ENCODE data around the gene MED9.

- TF ChIP-seq RFX5 (IDR thresholded peaks at IDR 0.05; ENCODE audit: low read depth, low read length) (no peak), POLR2A (IDR thresholded peaks at IDR 0.05; ENCODE audit: low read depth, low read length) (no peak)
- TF ChIP-seq, protein P1, sequence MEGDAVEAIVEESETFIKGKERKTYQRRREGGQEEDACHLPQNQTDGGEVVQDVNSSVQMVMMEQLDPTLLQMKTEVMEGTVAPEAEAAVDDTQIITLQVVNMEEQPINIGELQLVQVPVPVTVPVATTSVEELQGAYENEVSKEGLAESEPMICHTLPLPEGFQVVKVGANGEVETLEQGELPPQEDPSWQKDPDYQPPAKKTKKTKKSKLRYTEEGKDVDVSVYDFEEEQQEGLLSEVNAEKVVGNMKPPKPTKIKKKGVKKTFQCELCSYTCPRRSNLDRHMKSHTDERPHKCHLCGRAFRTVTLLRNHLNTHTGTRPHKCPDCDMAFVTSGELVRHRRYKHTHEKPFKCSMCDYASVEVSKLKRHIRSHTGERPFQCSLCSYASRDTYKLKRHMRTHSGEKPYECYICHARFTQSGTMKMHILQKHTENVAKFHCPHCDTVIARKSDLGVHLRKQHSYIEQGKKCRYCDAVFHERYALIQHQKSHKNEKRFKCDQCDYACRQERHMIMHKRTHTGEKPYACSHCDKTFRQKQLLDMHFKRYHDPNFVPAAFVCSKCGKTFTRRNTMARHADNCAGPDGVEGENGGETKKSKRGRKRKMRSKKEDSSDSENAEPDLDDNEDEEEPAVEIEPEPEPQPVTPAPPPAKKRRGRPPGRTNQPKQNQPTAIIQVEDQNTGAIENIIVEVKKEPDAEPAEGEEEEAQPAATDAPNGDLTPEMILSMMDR (conservative IDR thresholded peaks at IDR 0.05; ENCODE audit: low read depth, low read length), result no peak
These were observed 38.9 kb upstream of the MED9 start for GRCh38 chr17:17437893-17438292.
